Heart left ventricle (tissue), 16 donors: ENCODE data around the gene ZSCAN26. TPM values are rescaled to one million over a fixed set of nuclear protein-coding genes. Genes with fewer than 3 reads are reported as not detected.

Experiments
- ATAC-seq, 4 donors: fragments of 200-7000 bp; cut with Tn5 transposase; one replicate each; pipeline ENCODE4 v1.9.1; 2020 to 2022; ENCODE audit warnings: moderate library complexity in 4 of 4, mild to moderate bottlenecking in 3 of 4, moderate number of reproducible peaks in 1 of 4
- DNase-seq, 5 donors: peaks; one replicate each; pipeline ENCODE4 v3.0.0-alpha.2; 2020
- H3K27ac ChIP-seq, 12 donors: fragments of 200-600 bp; sonication (generic) in 4 of 12; one replicate each; pipeline versions ENCODE4 v1.5.0 to v1.8.0; 2016 to 2022; ENCODE audit warnings: mild to moderate bottlenecking in 2 of 12
- H3K27me3 ChIP-seq, 9 donors: fragments of 200-600 bp; sonication (generic) in 2 of 9; one replicate each; pipeline versions ENCODE4 v1.5.1 to v1.8.0; 2016 to 2022; ENCODE audit warnings: mild to moderate bottlenecking in 3 of 9
- H3K36me3 ChIP-seq, 9 donors: fragments of 200-600 bp; sonication (generic) in 2 of 9; one replicate each; pipeline versions ENCODE4 v1.5.0 to v1.8.0; 2018 to 2022; ENCODE audit warnings: mild to moderate bottlenecking in 2 of 9
- H3K4me1 ChIP-seq, 12 donors: fragments of 200-600 bp; sonication (generic) in 4 of 12; one replicate each; pipeline versions ENCODE4 v1.5.0 to v1.8.0; 2016 to 2022; ENCODE audit warnings: mild to moderate bottlenecking in 3 of 12
- H3K4me3 ChIP-seq, 12 donors: fragments of 200-600 bp; sonication (generic) in 4 of 12; one replicate each; pipeline versions ENCODE4 v1.5.0 to v1.8.0; 2017 to 2022; ENCODE audit warnings: mild to moderate bottlenecking in 9 of 12, moderate library complexity in 4 of 12
- H3K9me3 ChIP-seq, 12 donors: fragments of 200-600 bp; sonication (generic) in 4 of 12; one replicate each; pipeline versions ENCODE4 v1.5.0 to v1.8.0; 2016 to 2022; ENCODE audit warnings: mild to moderate bottlenecking in 1 of 12
- CTCF ChIP-seq, 12 donors: fragments of 200-600 bp; sonication (generic) in 4 of 12; IDR thresholded peaks; one replicate each; pipeline versions ENCODE4 v1.5.0 to v1.8.0; 2018 to 2022; ENCODE audit warnings: antibody characterized with exemption in 12 of 12, mild to moderate bottlenecking in 5 of 12
- POLR2A ChIP-seq, 2 donors: fragments of 450-650 bp; IDR thresholded peaks; one replicate each; pipeline ENCODE4 v1.6.1; 2017; ENCODE audit warnings: antibody characterized with exemption in 2 of 2, mild to moderate bottlenecking in 2 of 2, moderate library complexity in 2 of 2
- WGBS, 4 donors: extraction: QIAGEN DNeasy Blood & Tissue Kit in 2 of 4; methylation state at CpG; one replicate each; pipeline versions ENCODE4 v1.1.5 to v1.1.7; 2013 to 2018; 5-methylcytosine and 5-hydroxymethylcytosine counted together
- intact Hi-C, 10 donors: fragments of 100-400 bp; cut with DNase I; formaldehyde crosslinking; loops; one replicate each; pipeline versions ENCODE4 v1.11.1 to v1.14.2; 2022
- polyA plus RNA-seq, 2 donors: library from polyadenylated mRNA; stranded (reverse); fragments of 200-250 nt; gene quantifications; one replicate each; pipeline ENCODE4 v1.2.3, GENCODE V29; 2013
- total RNA-seq, 9 donors: library from RNA; depleted of rRNA in 2 of 9; stranded (reverse); fragments of >200 nt in 2 of 9; fragmentation: NEBNext Ultra II Directional in 3 of 9; extraction: Animal tissue kit (Norgen Biotek cat#: 25700) in 3 of 9; gene quantifications; one replicate each; pipeline versions ENCODE4 v1.1.0 to v1.2.4, GENCODE V29; 2016 to 2023
- donor health status: ischemic (EF 13 %, LVEDD 7.1; RV severe dilation, severe dysfunction).
- donor health status: healthy with polysubstance abuse.
- donor health status: DM: no; HTN: yes; CAD: no.
- donor health status: DM: no; HTN: no; CAD: no.
- donor health status: ischemic (EF 25% LVEDD 6.9; RV normal size, moderate dysfunction).
- donor health status: ischemic (EF 25% LVEDD 5.7; RV mildly dilated, moderate dysfunction).
- donor health status: healthy.
- donor health status: DM: yes; HTN: yes; CAD: no.
- donor health status: ischemic (EF 35%, LVEDD 5.7; RV mildly dilated, moderate dysfunction).
- donor health status: nonischemic (EF 11% LVEDD 7.7; RV severe dilation, severe dysfunction).
- donor health status: DM: yes; HTN: yes; CAD: no.
- donor health status: PGD.
- donor health status: ischemic (EF 29% LVEDD 5.4; RV normal size, mild dysfunction).
- donor health status: nonischemic (EF 23%, LVEDD 6.1; RV moderate dilation, normal function).

ZSCAN26 gene
- total and polyA plus RNA-seq, 11 donors: 8.1 to 16.4 (median 12.2) TPM

GRCh38 chr6:28274888-28275287 is 7.9 kb downstream of the ZSCAN26 start:
- Histone ChIP-seq H3K4me1 (peaks cover 0 to 18% (median 0%) of the 10 kb centered on the region in 12 donors), H3K36me3 (peaks cover 0 to 71% (median 49%) of the 10 kb centered on the region in 9 donors), H3K4me3 (no peak overlapping the region), H3K27me3 (no peaks in the 10 kb centered on the region), H3K9me3 (no peaks in the 10 kb centered on the region), H3K27ac (peak overlapping the region in 1 of 12 donors; percentile 28)
- TF ChIP-seq CTCF (IDR thresholded peaks at IDR 0.05) (no peak), POLR2A (IDR thresholded peaks at IDR 0.05) (no peak)
- intact Hi-C loops: no loop called here
- DNase-seq: no peak
- no peak for ATAC-seq

GRCh38 chr6:28277746-28278145 is 10.8 kb downstream of the ZSCAN26 start:
- no peak for ATAC-seq

GRCh38 chr6:28280595-28281287 is 13.8 kb downstream of the ZSCAN26 start:
- peak overlapping the region; percentile 59 to 88 (median 74) for H3K4me3 ChIP-seq
- H3K27me3 ChIP-seq: no peaks in the 10 kb centered on the region
- peaks cover 0 to 45% (median 30%) of the 10 kb centered on the region in 9 donors for H3K36me3 ChIP-seq
- H3K9me3 ChIP-seq: peaks cover 0 to 11% (median 0%) of the 10 kb centered on the region in 12 donors
- TF ChIP-seq CTCF (IDR thresholded peaks at IDR 0.05) (no peak), POLR2A (IDR thresholded peaks at IDR 0.05) (no peak)
- DNase-seq: no peak
- ATAC-seq: no peak
- peaks cover 0 to 18% (median 7%) of the 10 kb centered on the region in 12 donors for H3K4me1 ChIP-seq
- intact Hi-C loops: loop anchor here in 6 of 10 donors (5.0 to 10.0 kb wide), 6 partner anchors 53 to 77 kb away; partner anchors contain the start of genes ZSCAN31 (in 3 of the 6) and ZSCAN9 (in 1 of the 6)
- 50 to 55% (median 53%) methylated on average over 3 of the region's 3 CpGs for WGBS, 4 donors
- H3K27ac ChIP-seq: peak overlapping the region in 7 of 12 donors; percentile 29 to 76 (median 68)

More at GRCh38 chr6:28277746-28278145, 10.8 kb downstream of the ZSCAN26 start:
- peaks cover 0 to 53% (median 38%) of the 10 kb centered on the region in 9 donors for H3K36me3 ChIP-seq
- no peak overlapping the region for H3K4me3 ChIP-seq
- intact Hi-C loops: no loop called here
- no peaks in the 10 kb centered on the region for H3K27me3 ChIP-seq
- peaks cover 0 to 35% (median 7%) of the 10 kb centered on the region in 12 donors for H3K4me1 ChIP-seq
- DNase-seq: no peak
- 77 to 82% (median 81%) methylated on average over 3 of the region's 3 CpGs for WGBS, 4 donors
- TF ChIP-seq CTCF (IDR thresholded peaks at IDR 0.05) (no peak), POLR2A (IDR thresholded peaks at IDR 0.05) (no peak)
- H3K9me3 ChIP-seq: peaks cover 0 to 3% (median 0%) of the 10 kb centered on the region in 12 donors
- H3K27ac ChIP-seq: no peak overlapping the region

GRCh38 chr6:28281288-28282064 is 14.5 kb downstream of the ZSCAN26 start, which contains the start of gene PGBD1:
Gene PGBD1, plus strand, starts transcription at chr6:28281572. Its CDS starts 2,242 bp downstream, at chr6:28283814.
- Histone ChIP-seq H3K27ac (peak within 1 kb of the TSS in 9 of 12 donors; percentile 29 to 76 (median 57)), H3K9me3 (peaks cover 0 to 11% (median 0%) of the 10 kb centered on the region in 12 donors), H3K4me1 (peaks cover 0 to 18% (median 7%) of the 10 kb centered on the region in 12 donors), H3K27me3 (no peaks in the 10 kb centered on the region), H3K4me3 (peak within 1 kb of the TSS; percentile 59 to 88 (median 74)), H3K36me3 (peaks cover 0 to 45% (median 27%) of the 10 kb centered on the region in 9 donors)
- intact Hi-C loops: loop anchor here in 6 of 10 donors (5.0 to 10.0 kb wide), 6 partner anchors 53 to 76 kb away; partner anchors contain the start of genes ZSCAN31 (in 3 of the 6) and ZSCAN9 (in 1 of the 6)
- TF ChIP-seq CTCF (IDR thresholded peaks at IDR 0.05) (no peak), POLR2A (IDR thresholded peaks at IDR 0.05) (peak in 1 of 2 donors; percentile 47)
- WGBS, 4 donors: 1% methylated on average over 27 to 50 of the region's 50 CpGs
- DNase-seq (peak; percentile 73 to 90 (median 88)), ATAC-seq (peak; percentile 68 to 99 (median 96))
